ENCODE data around the gene THSD8. TPM values are rescaled to one million over a fixed set of nuclear protein-coding genes. Genes with fewer than 3 reads are reported as not detected.

Gene THSD8
- polyA plus RNA-seq, 1 donor from 2014 or later: not detected

- TF ChIP-seq EP300 (conservative IDR thresholded peaks at IDR 0.05; ENCODE audit: poor library complexity, severe bottlenecking): no peak
- no peak for TF ChIP-seq TAF1 (IDR thresholded peaks at IDR 0.05; ENCODE audit: low read depth)
- no peak for TF ChIP-seq MXI1 (conservative IDR thresholded peaks at IDR 0.05; ENCODE audit: poor library complexity, severe bottlenecking)
- no peak for TF ChIP-seq EZH2 (IDR thresholded peaks at IDR 0.05; ENCODE audit: borderline replicate concordance, insufficient read depth, low read length, poor library complexity, severe bottlenecking)
- no peak for TF ChIP-seq RAD21 (conservative IDR thresholded peaks at IDR 0.05)
- no peak for TF ChIP-seq POLR2AphosphoS5 (IDR thresholded peaks at IDR 0.05)
- no peak for TF ChIP-seq REST (IDR thresholded peaks at IDR 0.05; ENCODE audit: borderline replicate concordance)
- no peak for TF ChIP-seq SMC3 (conservative IDR thresholded peaks at IDR 0.05; ENCODE audit: poor library complexity)
- no peak for TF ChIP-seq CTCF (IDR thresholded peaks at IDR 0.05; ENCODE audit: poor library complexity, severe bottlenecking)
- H3K27ac ChIP-seq (ENCODE audit: low read length): no peak overlapping the region
- no peak overlapping the region for H3K9ac ChIP-seq (ENCODE audit: low read length)
- H3K79me2 ChIP-seq (replicated peaks; ENCODE audit: insufficient read depth, low read length): peaks cover 6% of the 10 kb centered on the region
- no peaks in the 10 kb centered on the region for H3K36me3 ChIP-seq (ENCODE audit: insufficient read depth, low read length)
- H3K27me3 ChIP-seq (ENCODE audit: insufficient read depth, low read depth, low read length): peaks cover 53% of the 10 kb centered on the region
- H3K4me3 ChIP-seq (ENCODE audit: low read length): peak overlapping the region; percentile 79
- H3F3A ChIP-seq (ENCODE audit: insufficient read depth, low read length, poor library complexity, severe bottlenecking): no peaks in the 10 kb centered on the region
- no peaks in the 10 kb centered on the region for H3K9me3 ChIP-seq (ENCODE audit: low read length)
- H2AFZ ChIP-seq (ENCODE audit: low read depth, low read length): no peak overlapping the region
- no peak overlapping the region for H3K4me2 ChIP-seq (ENCODE audit: low read length)
- H3K9me2 ChIP-seq (ENCODE audit: insufficient read depth, low read length): no peaks in the 10 kb centered on the region
- no peaks in the 10 kb centered on the region for H4K20me1 ChIP-seq (ENCODE audit: insufficient read depth)
Measured at GRCh38 chr19:12834976-12835757, 33.3 kb downstream of the THSD8 start.

GRCh38 chr19:12836529-12836863, 34.6 kb downstream of the THSD8 start:
- no peak overlapping the region for H2AFZ ChIP-seq (ENCODE audit: low read depth, low read length)
- TF ChIP-seq POLR2AphosphoS5 (IDR thresholded peaks at IDR 0.05): no peak
- no peak for TF ChIP-seq SMC3 (conservative IDR thresholded peaks at IDR 0.05; ENCODE audit: poor library complexity)
- no peak for TF ChIP-seq TAF1 (IDR thresholded peaks at IDR 0.05; ENCODE audit: low read depth)
- TF ChIP-seq CTCF (IDR thresholded peaks at IDR 0.05; ENCODE audit: poor library complexity, severe bottlenecking): no peak
- no peak for TF ChIP-seq REST (IDR thresholded peaks at IDR 0.05; ENCODE audit: borderline replicate concordance)
- no peak for TF ChIP-seq MXI1 (conservative IDR thresholded peaks at IDR 0.05; ENCODE audit: poor library complexity, severe bottlenecking)
- no peak for TF ChIP-seq RAD21 (conservative IDR thresholded peaks at IDR 0.05)
- TF ChIP-seq EP300 (conservative IDR thresholded peaks at IDR 0.05; ENCODE audit: poor library complexity, severe bottlenecking): no peak
- TF ChIP-seq EZH2 (IDR thresholded peaks at IDR 0.05; ENCODE audit: borderline replicate concordance, insufficient read depth, low read length, poor library complexity, severe bottlenecking): no peak
- no peak overlapping the region for H3K27ac ChIP-seq (ENCODE audit: low read length)
- no peaks in the 10 kb centered on the region for H3K9me2 ChIP-seq (ENCODE audit: insufficient read depth, low read length)
- peaks cover 1% of the 10 kb centered on the region for H4K20me1 ChIP-seq (ENCODE audit: insufficient read depth)
- no peaks in the 10 kb centered on the region for H3K9me3 ChIP-seq (ENCODE audit: low read length)
- H3K9ac ChIP-seq (ENCODE audit: low read length): no peak overlapping the region
- no peaks in the 10 kb centered on the region for H3F3A ChIP-seq (ENCODE audit: insufficient read depth, low read length, poor library complexity, severe bottlenecking)
- peaks cover 19% of the 10 kb centered on the region for H3K79me2 ChIP-seq (replicated peaks; ENCODE audit: insufficient read depth, low read length)
- H3K27me3 ChIP-seq (ENCODE audit: insufficient read depth, low read depth, low read length): peaks cover 40% of the 10 kb centered on the region
- no peak overlapping the region for H3K4me3 ChIP-seq (ENCODE audit: low read length)
- H3K4me2 ChIP-seq (ENCODE audit: low read length): no peak overlapping the region
- no peaks in the 10 kb centered on the region for H3K36me3 ChIP-seq (ENCODE audit: insufficient read depth, low read length)
